Panc1 (cell line): Measurements from ENCODE around the gene HES4.

Experiments
- POLR2AphosphoS5 ChIP-seq: IDR thresholded peaks from 2 replicates; pipeline ENCODE4 v1.6.1; 2012; ENCODE audit warnings: mild to moderate bottlenecking, low read depth, low read length, moderate library complexity
- REST ChIP-seq, 2 experiments: IDR thresholded peaks; 2 replicates each; pipeline ENCODE4 v1.6.1; 2011 to 2012; ENCODE audit warnings: low read depth in 2 of 2, control low read depth in 1 of 2, low read length in 1 of 2, mild to moderate bottlenecking in 1 of 2, moderate library complexity in 1 of 2; ENCODE audit not compliant: insufficient read depth in 1 of 2
- TF ChIP-seq, protein P1 (sequence below): fragments of 450-650 bp; IDR thresholded peaks from 2 replicates; pipeline ENCODE4 v1.5.1; 2017; ENCODE audit warnings: mild to moderate bottlenecking

GRCh38 chr1:970973-971730, 28.7 kb downstream of the HES4 start:
- TF ChIP-seq, protein P1, sequence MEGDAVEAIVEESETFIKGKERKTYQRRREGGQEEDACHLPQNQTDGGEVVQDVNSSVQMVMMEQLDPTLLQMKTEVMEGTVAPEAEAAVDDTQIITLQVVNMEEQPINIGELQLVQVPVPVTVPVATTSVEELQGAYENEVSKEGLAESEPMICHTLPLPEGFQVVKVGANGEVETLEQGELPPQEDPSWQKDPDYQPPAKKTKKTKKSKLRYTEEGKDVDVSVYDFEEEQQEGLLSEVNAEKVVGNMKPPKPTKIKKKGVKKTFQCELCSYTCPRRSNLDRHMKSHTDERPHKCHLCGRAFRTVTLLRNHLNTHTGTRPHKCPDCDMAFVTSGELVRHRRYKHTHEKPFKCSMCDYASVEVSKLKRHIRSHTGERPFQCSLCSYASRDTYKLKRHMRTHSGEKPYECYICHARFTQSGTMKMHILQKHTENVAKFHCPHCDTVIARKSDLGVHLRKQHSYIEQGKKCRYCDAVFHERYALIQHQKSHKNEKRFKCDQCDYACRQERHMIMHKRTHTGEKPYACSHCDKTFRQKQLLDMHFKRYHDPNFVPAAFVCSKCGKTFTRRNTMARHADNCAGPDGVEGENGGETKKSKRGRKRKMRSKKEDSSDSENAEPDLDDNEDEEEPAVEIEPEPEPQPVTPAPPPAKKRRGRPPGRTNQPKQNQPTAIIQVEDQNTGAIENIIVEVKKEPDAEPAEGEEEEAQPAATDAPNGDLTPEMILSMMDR = no peak
- no peak for TF ChIP-seq POLR2AphosphoS5
- no peak for TF ChIP-seq REST (IDR thresholded peaks at IDR 0.05; ENCODE audit: insufficient read depth in 1 of 2, low read depth in 2 of 2, low read length in 1 of 2)
